ENCODE results near the gene TEDDM1.

The TEDDM1 gene

DNA sequence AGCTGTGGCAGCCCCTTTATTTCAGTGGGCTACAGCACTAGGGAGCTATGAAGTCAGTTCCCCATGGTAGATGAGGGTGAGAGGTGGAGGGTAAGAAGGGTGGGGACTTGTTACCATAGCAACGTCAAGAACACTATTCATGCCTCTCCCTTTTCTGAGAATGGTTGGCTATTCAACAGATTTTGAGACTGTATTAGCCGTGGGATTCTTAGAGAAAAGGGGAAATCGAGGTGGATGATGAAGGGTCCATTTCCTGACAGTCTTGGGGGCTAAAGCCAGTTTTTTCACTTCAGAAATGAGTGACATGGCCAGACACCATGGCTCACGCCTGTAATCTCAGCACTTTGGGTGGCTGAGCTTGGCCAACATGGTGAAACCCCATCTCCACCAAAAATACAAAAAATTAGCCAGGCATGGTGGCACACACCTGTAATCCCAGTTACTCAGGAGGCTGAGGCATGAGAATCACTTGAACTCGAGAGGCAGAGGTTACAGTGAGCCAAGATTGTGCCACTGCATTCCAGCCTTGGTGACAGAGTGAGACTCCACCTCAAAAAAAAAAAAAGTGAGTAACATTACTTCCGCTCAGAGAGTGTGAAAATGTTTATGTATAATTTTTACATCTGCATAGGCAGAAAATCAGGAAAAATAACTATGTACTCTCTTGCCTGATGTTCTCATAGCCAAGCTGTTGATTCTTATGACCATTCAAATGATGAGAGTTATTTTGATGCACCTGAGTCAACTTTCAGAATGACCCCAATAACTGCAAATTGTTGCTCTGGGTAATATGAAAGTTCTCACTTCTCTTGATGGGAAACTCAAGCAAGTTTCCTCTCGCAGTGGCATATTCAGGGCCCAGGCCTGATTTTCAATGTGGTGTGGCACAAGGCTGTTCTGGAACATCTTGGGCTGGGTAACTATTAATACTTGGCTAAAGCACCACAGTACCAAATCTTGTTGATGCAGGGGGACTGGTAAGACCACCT lies 26.3 kb upstream of the TEDDM1 start:
- Histone ChIP-seq H3K79me2 (ENCODE audit: insufficient read depth, low read length) (no peaks in the 10 kb centered on the region), H3K4me1 (ENCODE audit: insufficient read depth, low read length, poor library complexity, severe bottlenecking) (peaks cover 9% of the 10 kb centered on the region), H3F3A (ENCODE audit: low read depth) (no peaks in the 10 kb centered on the region), H2AFZ (ENCODE audit: low read length) (no peak overlapping the region), H3K36me3 (ENCODE audit: insufficient read depth, low read length) (no peaks in the 10 kb centered on the region), H3K4me2 (ENCODE audit: low read depth, low read length, poor library complexity, severe bottlenecking) (no peak overlapping the region), H3K4me3 (ENCODE audit: low read length, poor library complexity, severe bottlenecking) (no peak overlapping the region), H3K9me2 (replicated peaks; ENCODE audit: low read depth, low read length) (no peaks in the 10 kb centered on the region), H3K9ac (ENCODE audit: low read depth, low read length, poor library complexity, severe bottlenecking) (no peak overlapping the region), H3K9me3 (ENCODE audit: insufficient read depth, low read depth, low read length) (no peaks in the 10 kb centered on the region), H4K20me1 (ENCODE audit: insufficient read depth, low read length, poor library complexity, severe bottlenecking) (no peaks in the 10 kb centered on the region), H3K27me3 (ENCODE audit: insufficient read depth, low read length, poor library complexity, severe bottlenecking) (peaks cover 4% of the 10 kb centered on the region)
- TF ChIP-seq, protein P1, sequence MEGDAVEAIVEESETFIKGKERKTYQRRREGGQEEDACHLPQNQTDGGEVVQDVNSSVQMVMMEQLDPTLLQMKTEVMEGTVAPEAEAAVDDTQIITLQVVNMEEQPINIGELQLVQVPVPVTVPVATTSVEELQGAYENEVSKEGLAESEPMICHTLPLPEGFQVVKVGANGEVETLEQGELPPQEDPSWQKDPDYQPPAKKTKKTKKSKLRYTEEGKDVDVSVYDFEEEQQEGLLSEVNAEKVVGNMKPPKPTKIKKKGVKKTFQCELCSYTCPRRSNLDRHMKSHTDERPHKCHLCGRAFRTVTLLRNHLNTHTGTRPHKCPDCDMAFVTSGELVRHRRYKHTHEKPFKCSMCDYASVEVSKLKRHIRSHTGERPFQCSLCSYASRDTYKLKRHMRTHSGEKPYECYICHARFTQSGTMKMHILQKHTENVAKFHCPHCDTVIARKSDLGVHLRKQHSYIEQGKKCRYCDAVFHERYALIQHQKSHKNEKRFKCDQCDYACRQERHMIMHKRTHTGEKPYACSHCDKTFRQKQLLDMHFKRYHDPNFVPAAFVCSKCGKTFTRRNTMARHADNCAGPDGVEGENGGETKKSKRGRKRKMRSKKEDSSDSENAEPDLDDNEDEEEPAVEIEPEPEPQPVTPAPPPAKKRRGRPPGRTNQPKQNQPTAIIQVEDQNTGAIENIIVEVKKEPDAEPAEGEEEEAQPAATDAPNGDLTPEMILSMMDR (conservative IDR thresholded peaks at IDR 0.05; ENCODE audit: low read length) = no peak
- no peak for TF ChIP-seq EZH2phosphoT487 (IDR thresholded peaks at IDR 0.05; ENCODE audit: borderline replicate concordance)

DNA sequence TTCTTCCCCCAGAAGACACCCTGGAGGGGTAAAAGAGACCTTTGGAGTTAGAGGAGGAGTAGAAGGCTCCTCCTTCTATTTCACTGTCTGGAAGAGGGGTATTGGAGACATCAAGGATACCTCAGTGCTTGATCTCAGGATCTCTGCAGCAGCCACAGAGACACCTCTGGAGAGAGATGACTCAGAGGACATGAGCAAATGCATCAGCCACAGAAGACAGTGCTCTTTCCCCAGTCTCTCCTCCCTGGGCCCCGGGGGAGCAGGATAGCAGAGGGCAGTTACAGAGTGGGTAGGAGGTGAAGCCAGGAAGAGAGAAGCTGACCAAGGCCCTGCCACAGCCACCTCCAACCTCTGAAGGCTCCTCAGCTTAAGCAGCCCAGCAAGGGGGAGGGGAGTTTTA lies 15.3 kb upstream of the TEDDM1 start:
- Histone ChIP-seq H4K20me1 (ENCODE audit: insufficient read depth, low read length, poor library complexity, severe bottlenecking) (no peaks in the 10 kb centered on the region), H3K9ac (ENCODE audit: low read depth, low read length, poor library complexity, severe bottlenecking) (no peak overlapping the region), H3K36me3 (ENCODE audit: insufficient read depth, low read length) (no peaks in the 10 kb centered on the region), H3K9me2 (replicated peaks; ENCODE audit: low read depth, low read length) (no peaks in the 10 kb centered on the region), H3K9me3 (ENCODE audit: insufficient read depth, low read depth, low read length) (no peaks in the 10 kb centered on the region), H3F3A (ENCODE audit: low read depth) (no peaks in the 10 kb centered on the region), H3K27me3 (ENCODE audit: insufficient read depth, low read length, poor library complexity, severe bottlenecking) (no peaks in the 10 kb centered on the region), H3K79me2 (ENCODE audit: insufficient read depth, low read length) (no peaks in the 10 kb centered on the region), H3K4me2 (ENCODE audit: low read depth, low read length, poor library complexity, severe bottlenecking) (no peak overlapping the region), H3K4me1 (ENCODE audit: insufficient read depth, low read length, poor library complexity, severe bottlenecking) (no peaks in the 10 kb centered on the region), H2AFZ (ENCODE audit: low read length) (no peak overlapping the region), H3K4me3 (ENCODE audit: low read length, poor library complexity, severe bottlenecking) (no peak overlapping the region)
- TF ChIP-seq, protein P1 (conservative IDR thresholded peaks at IDR 0.05; ENCODE audit: low read length) = no peak
- TF ChIP-seq EZH2phosphoT487 (IDR thresholded peaks at IDR 0.05; ENCODE audit: borderline replicate concordance) = no peak

DNA sequence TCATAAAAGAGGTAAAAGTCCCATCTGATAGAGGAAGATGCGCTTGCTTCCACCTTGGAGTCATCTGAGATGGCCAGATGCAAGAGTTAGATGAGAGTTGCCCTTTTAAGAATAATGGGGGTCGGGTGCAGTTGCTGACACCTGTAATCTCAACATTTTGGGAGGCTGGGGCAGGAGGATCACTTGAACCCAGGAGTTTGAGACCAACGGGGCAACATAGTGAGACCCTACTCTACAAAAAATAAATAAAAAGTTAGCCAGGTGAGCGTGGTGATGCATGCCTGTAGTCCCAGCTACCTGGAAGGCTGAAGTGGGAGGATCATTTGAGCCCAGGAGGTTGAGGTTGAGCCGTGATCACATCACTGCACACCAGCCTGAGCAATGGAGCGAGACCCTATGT lies 13.5 kb upstream of the TEDDM1 start:
- Histone ChIP-seq H3K4me1 (ENCODE audit: insufficient read depth, low read length, poor library complexity, severe bottlenecking) (no peaks in the 10 kb centered on the region), H3F3A (ENCODE audit: low read depth) (no peaks in the 10 kb centered on the region), H3K9me2 (replicated peaks; ENCODE audit: low read depth, low read length) (no peaks in the 10 kb centered on the region), H3K36me3 (ENCODE audit: insufficient read depth, low read length) (no peaks in the 10 kb centered on the region), H4K20me1 (ENCODE audit: insufficient read depth, low read length, poor library complexity, severe bottlenecking) (no peaks in the 10 kb centered on the region), H3K9ac (ENCODE audit: low read depth, low read length, poor library complexity, severe bottlenecking) (no peak overlapping the region), H3K4me2 (ENCODE audit: low read depth, low read length, poor library complexity, severe bottlenecking) (no peak overlapping the region), H3K4me3 (ENCODE audit: low read length, poor library complexity, severe bottlenecking) (no peak overlapping the region), H2AFZ (ENCODE audit: low read length) (no peak overlapping the region), H3K79me2 (ENCODE audit: insufficient read depth, low read length) (no peaks in the 10 kb centered on the region), H3K9me3 (ENCODE audit: insufficient read depth, low read depth, low read length) (no peaks in the 10 kb centered on the region), H3K27me3 (ENCODE audit: insufficient read depth, low read length, poor library complexity, severe bottlenecking) (no peaks in the 10 kb centered on the region)
- TF ChIP-seq EZH2phosphoT487 (IDR thresholded peaks at IDR 0.05; ENCODE audit: borderline replicate concordance) = no peak
- TF ChIP-seq, protein P1 (conservative IDR thresholded peaks at IDR 0.05; ENCODE audit: low read length) = no peak
